DMS153 treated with DMSO at 0.1 percent for 48 hours (cell line): ENCODE results near the gene ARTN.
A peak's percentile ranks its signal among the peaks of the same experiment; 100 is the strongest.

Experiments used
- DNase-seq: peaks from one replicate; lab custom pipeline; 2025; ENCODE audit not compliant: unreplicated experiment; lab: John Stamatoyannopoulos, UW

The ARTN gene

GRCh38 chr1:43921022-43921421, 12.6 kb upstream of the ARTN start:
- no peak for DNase-seq

- DNase-seq, result no peak
Observed at GRCh38 chr1:43924516-43924915, 9.1 kb upstream of the ARTN start.

- no peak for DNase-seq
Observed at GRCh38 chr1:43925846-43926245, 7.8 kb upstream of the ARTN start.

GRCh38 chr1:43930168-43930948, 3.2 kb upstream of the ARTN start:
- no peak for DNase-seq

GRCh38 chr1:43930949-43931275, 2.7 kb upstream of the ARTN start:
- DNase-seq, result no peak

- no peak for DNase-seq
Observed at GRCh38 chr1:43931711-43932660, 1.6 kb upstream of the ARTN start.

- no peak for DNase-seq
Observed at GRCh38 chr1:43932786-43933385, 715 bp upstream of the ARTN start.

GRCh38 chr1:43934101-43934985, 742 bp downstream of the ARTN start:
- DNase-seq, result peak; percentile 76

- no peak for DNase-seq
Observed at GRCh38 chr1:43934986-43935324, 1.4 kb downstream of the ARTN start.

GRCh38 chr1:43935711-43936427, 2.3 kb downstream of the ARTN start:
- DNase-seq, result peak; percentile 66

GRCh38 chr1:43936431-43937151, 3.0 kb downstream of the ARTN start:
- peak; percentile 50 for DNase-seq

- no peak for DNase-seq
Observed at GRCh38 chr1:43937179-43937865, 3.7 kb downstream of the ARTN start.

GRCh38 chr1:43938383-43938782, 4.8 kb downstream of the ARTN start:
- DNase-seq, result no peak

- DNase-seq, result no peak
Observed at GRCh38 chr1:43938892-43939587, 5.4 kb downstream of the ARTN start.

GRCh38 chr1:43942411-43942810, 8.8 kb downstream of the ARTN start:
- no peak for DNase-seq

- DNase-seq, result no peak
Observed at GRCh38 chr1:43944860-43945259, 11.3 kb downstream of the ARTN start.

- peak; percentile 52 for DNase-seq
Observed at GRCh38 chr1:43945674-43946235, 12.2 kb downstream of the ARTN start.
